GM18505 (cell line): ENCODE results near the gene TTC27.

Source experiments
- ATAC-seq: cut with Tn5 transposase; IDR thresholded peaks from one replicate; pipeline ENCODE4 v1.9.1; 2021; ENCODE audit not compliant: unreplicated experiment
- POLR2A ChIP-seq: IDR thresholded peaks from 4 replicates; pipeline ENCODE4 v1.6.1; 2011; ENCODE audit warnings: borderline replicate concordance; ENCODE audit not compliant: insufficient read depth, insufficient read length; ENCODE audit errors: extremely low read depth

The TTC27 gene

DNA sequence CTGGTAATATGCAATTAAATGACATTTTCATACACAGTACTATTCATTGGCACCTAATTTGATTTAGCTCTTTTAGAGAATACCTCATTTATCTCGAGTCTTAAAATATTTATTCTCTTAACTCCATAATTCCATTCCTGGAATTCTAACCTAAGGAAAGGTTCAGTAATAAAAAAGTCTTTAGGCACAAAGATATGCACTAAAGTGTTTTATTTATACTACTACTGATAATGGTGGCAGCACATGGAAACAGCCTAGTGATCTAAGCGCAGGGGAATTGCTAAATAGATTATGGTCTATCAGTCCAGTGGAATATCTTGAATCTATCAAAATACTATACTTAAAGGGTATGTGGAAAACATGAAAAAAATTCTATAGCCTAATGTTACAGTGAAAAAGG is 176.4 kb downstream of the TTC27 start:
- ATAC-seq = no peak
- TF ChIP-seq POLR2A = no peak

- no peak for ATAC-seq
- TF ChIP-seq POLR2A = no peak
Observed at GRCh38 chr2:32805104-32806095, 177.6 kb downstream of the TTC27 start.

DNA sequence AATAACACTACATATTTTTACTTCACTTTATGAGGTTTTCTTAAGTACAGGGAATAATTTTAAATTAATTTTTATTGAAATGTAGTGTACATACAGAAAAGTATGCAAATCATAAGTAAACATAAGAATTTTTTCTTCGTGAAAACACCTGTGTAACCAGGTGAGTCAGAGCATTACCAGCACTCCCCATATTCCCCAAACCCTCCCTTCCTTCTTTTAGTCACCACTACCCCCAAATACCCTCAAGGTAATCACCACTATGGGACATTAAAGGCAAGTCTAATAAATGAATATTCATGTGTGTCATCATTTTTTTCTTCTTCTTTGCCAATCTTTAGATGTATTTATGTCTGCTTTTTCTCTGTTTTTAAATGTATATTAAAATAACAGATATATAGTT is 179.0 kb downstream of the TTC27 start:
- ATAC-seq = no peak
- no peak for TF ChIP-seq POLR2A

DNA sequence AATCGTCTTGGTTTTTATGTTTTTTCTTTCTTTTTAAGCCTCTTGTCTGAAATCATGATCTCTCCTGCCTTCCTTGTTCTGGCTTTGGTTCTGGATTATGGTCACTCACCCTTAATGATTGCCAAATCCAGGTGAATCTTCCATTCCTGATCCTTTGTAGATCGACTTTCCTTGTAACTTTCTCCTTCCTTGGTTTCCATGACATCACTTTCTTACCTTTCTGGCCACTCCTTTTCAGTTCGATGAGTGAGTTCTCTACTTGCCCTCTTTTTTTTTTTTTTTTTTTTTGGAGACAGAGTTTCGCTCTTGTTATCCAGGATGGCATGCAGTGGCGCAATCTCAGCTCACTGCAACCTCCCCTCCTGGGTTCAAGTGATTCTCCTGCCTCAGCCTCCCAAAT is 179.8 kb downstream of the TTC27 start:
- no peak for ATAC-seq
- no peak for TF ChIP-seq POLR2A

- no peak for TF ChIP-seq POLR2A
- ATAC-seq = no peak
Observed at GRCh38 chr2:32810909-32811495, 183.2 kb downstream of the TTC27 start.

GRCh38 chr2:32811696-32812095 is 183.8 kb downstream of the TTC27 start:
- TF ChIP-seq POLR2A = no peak
- ATAC-seq = no peak

DNA sequence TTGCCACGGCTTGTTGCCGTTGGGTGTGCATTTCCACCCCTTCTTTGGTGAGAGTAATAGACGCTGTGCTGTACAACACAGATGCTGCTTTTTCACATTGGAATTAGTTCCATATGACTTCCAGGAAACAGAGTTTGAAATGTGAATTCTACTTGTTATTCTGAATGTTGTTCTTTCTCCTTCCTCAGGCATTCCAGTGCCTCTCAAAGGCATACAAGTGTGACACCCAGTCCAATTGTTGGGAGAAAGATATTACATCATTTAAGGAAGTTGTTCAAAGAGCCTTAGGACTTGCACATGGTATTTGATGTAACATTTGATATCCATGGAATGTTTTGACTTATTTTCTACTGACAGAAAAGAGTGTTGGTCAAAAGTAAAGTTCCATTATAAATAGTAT is 184.5 kb downstream of the TTC27 start:
- no peak for ATAC-seq
- no peak for TF ChIP-seq POLR2A

DNA sequence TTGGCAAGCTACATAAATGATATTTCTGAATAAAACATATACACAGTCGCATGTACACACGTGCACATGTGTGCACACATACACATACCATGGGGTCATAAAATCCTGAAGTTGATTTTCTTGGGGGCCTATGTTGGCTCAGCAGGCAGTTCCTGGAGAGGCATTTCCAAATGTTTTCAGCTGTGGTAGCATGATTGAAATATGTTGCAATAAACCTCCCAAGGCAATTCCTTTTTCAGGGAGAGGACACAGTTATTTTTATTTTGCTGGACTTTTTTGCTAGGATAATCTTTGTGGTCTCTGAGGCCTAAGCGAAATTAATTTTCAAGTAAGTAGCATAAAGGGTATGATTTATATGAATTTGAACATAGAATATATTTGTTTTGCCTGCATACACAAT is 192.2 kb downstream of the TTC27 start:
- TF ChIP-seq POLR2A = no peak
- ATAC-seq = no peak

GRCh38 chr2:32820701-32821100 is 192.9 kb downstream of the TTC27 start:
- no peak for ATAC-seq

DNA sequence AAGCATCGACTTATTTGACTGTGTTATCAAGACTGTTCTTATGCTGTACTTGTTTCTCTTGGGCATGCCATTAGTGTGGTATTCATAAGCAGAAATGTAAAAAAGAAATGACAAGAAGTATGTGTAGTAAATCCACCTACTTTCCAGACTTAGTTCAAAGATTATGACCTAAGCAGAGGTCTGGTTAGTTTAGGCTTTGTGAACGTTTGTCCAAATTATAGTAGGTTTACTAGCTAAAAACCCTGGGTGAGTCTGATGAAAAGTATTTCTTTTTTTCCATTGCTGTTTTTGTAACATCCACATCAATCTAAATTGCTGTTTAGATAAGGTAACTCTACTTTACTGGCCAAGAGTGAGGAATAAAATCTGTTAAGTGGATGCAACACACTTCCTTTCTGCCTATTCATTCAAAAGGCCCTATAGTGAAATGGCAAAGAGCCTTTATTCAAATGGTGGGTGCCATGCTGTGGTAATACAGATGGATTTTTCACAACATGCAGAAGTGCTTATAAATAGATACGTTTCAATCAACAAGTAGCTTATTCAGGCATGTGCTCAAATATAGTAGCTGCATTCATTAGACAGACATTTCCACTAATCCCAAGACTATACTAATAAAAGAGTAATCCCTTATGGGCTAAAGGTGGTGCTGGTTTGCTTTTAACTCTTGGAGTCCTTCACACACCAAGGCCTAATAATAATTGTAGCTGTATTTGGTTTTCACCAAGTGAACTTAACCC is 196.4 kb downstream of the TTC27 start:
- no peak for TF ChIP-seq POLR2A
- no peak for ATAC-seq

More at GRCh38 chr2:32820701-32821100, 192.9 kb downstream of the TTC27 start:
- TF ChIP-seq POLR2A = no peak

DNA sequence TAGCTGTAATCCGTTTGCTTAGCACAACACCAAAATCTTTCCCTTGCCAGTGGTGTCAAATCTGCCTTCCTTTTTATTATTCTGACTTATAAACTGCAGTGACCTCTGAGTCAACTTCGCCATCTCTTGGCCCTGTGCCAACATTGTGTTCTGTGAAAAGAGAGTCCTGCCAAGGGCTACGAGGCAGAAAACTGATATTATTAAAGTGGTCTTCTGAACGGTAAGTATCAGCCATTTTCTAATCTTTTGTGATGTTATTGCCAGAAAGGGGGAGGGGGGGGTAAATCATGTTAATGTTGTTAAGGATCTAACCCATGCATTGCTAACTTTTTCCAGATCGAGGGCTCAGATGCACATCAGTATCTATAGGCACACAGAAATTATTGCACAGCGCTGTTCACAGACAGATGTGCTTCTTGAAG is 197.5 kb downstream of the TTC27 start:
- ATAC-seq = no peak
- TF ChIP-seq POLR2A = no peak

- TF ChIP-seq POLR2A = no peak
- no peak for ATAC-seq
Observed at GRCh38 chr2:32830196-32830595, 202.3 kb downstream of the TTC27 start.

- no peak for TF ChIP-seq POLR2A
- no peak for ATAC-seq
Observed at GRCh38 chr2:32832821-32833220, 205.0 kb downstream of the TTC27 start.

DNA sequence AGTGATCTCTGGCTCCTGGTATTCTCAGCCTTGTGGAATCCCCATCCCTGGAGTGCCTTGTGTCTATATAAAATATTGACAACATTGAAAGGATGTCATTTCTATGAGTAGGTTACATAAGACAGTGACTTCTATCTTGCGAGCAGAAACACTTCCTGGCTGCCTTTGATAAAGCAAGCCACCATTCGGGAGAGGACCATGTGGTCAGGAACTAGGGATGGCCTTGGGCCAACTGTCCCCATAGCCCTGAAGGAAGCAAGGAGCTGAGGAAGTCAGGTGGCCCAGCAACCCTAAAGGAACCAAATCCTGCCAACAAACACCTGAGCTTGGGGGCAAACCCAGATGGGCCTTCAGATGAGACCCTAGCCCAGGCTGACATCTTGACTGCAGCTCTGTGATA is 205.9 kb downstream of the TTC27 start:
- TF ChIP-seq POLR2A = no peak
- ATAC-seq = no peak

GRCh38 chr2:32835148-32835547 is 207.3 kb downstream of the TTC27 start:
- ATAC-seq = no peak
- no peak for TF ChIP-seq POLR2A
